ENCODE measurements around the gene STAC.
"Not testable (repeated sequence)": the region's sequence is repeated elsewhere in the genome, so short reads cannot be mapped to it uniquely, and the experiment has no call there.

- TF ChIP-seq CTCF, POLR2AphosphoS5 (IDR thresholded peaks at IDR 0.05): not testable (repeated sequence)
These were observed 72.9 kb downstream of the STAC start for GRCh38 chr3:36453213-36453612.

Data from suprapubic skin (tissue), 3 donors.